ENCODE measurements around the gene FLRT3.

DNA sequence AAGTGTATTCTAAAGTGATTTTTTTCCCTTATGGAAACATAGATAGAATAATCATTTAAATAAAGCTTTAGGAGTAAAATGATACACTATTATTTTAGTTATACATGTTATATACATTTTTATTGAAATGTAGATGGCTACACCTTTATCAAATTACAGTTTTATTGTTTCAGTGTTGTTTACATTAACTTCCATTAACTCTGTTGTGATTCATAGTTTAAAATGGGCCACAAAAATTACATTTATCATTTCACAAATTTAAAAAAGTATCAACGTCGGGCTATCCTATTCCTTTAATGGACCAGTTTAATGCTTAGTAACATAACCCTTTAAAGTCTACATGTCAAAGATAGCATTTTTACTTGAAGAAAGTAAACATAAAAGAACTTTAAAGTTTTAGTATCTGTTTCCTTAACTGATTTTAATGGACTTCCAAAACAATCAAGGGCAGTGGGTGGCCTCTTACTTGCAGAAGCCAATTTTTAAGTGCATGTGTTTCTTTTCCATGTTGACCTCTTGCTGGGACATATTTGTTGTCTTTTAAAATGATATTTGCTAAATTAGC is 47.8 kb upstream of the FLRT3 start:
- no peak for TF ChIP-seq EZH2 (IDR thresholded peaks at IDR 0.05; ENCODE audit: low read length)
- TF ChIP-seq CTCF (optimal IDR thresholded peaks at IDR 0.05 in 1 of 3, IDR thresholded peaks at IDR 0.05 in 1 of 3, conservative IDR thresholded peaks at IDR 0.05 in 1 of 3; ENCODE audit: extremely low read depth in 1 of 3, insufficient read depth in 2 of 3, low read length in 3 of 3) = no peak

Data from keratinocyte (primary cell).